Endothelial cell of umbilical vein (primary cell): Measurements from ENCODE around the gene RAB1B.
A peak's percentile ranks its signal among the peaks of the same experiment; 100 is the strongest.

ENCODE experiments used
- CTCF ChIP-seq, 2 donors: IDR thresholded peaks; 1 replicate in 1 of 2; 2 replicates in 1 of 2; pipeline ENCODE4 v1.5.1; 2011; ENCODE audit warnings: low read length in 2 of 2, mild to moderate bottlenecking in 2 of 2, moderate library complexity in 2 of 2, control low read depth in 1 of 2, inconsistent platforms in 1 of 2, low read depth in 1 of 2; ENCODE audit not compliant: insufficient read depth in 1 of 2; ENCODE audit errors: extremely low read depth in 1 of 2
- EZH2 ChIP-seq: IDR thresholded peaks from 2 replicates; pipeline ENCODE4 v1.6.1; 2012; ENCODE audit warnings: borderline replicate concordance, low read depth, mild to moderate bottlenecking, moderate library complexity, low read length, inconsistent platforms; ENCODE audit not compliant: severe bottlenecking
- MYC ChIP-seq: IDR thresholded peaks from one replicate; pipeline ENCODE4 v1.6.1; 2011; ENCODE audit warnings: mild to moderate bottlenecking, low read depth, low read length
- POLR2A ChIP-seq: IDR thresholded peaks from 2 replicates; pipeline ENCODE4 v1.6.1; 2012; ENCODE audit warnings: low read depth, mild to moderate bottlenecking, control low read depth, low read length
- POLR2AphosphoS5 ChIP-seq: IDR thresholded peaks from 2 replicates; pipeline ENCODE4 v1.6.1; 2012; ENCODE audit warnings: low read depth, mild to moderate bottlenecking, control low read depth, low read length, moderate library complexity; ENCODE audit not compliant: insufficient read depth

- TF ChIP-seq EZH2 (no peak), CTCF (IDR thresholded peaks at IDR 0.05; ENCODE audit: extremely low read depth in 1 of 2, insufficient read depth in 1 of 2, low read depth in 1 of 2, low read length in 2 of 2) (peak; percentile 99 to 100), MYC (no peak), POLR2A (no peak), POLR2AphosphoS5 (peak; percentile 51)
Measured at GRCh38 chr11:66222358-66223149, 45.9 kb upstream of the RAB1B start.
